NCI-H774 (cell line): ENCODE measurements around the gene BIN1.

ENCODE experiments used
- DNase-seq: peaks from one replicate; lab custom pipeline; 2025; lab: John Stamatoyannopoulos, UW

Gene BIN1

DNA sequence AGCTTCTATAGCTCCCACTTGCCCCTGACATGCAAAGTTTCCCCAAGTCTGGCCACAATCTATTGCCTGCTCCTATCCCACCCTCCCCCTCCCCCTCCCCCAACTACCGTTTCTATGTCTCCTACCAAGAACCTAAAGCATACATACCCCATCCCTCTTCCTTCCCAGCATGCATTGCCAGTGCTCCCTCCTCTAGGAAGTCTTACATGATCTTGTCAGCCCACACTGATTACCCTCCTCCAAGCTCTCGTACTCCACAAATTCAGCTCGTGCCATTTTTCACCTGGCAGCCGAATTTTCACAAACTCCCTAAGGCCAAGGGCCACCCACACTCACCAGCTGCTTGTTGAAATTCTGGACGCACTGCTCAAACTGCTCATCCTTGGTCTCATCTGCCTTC is 30.7 kb downstream of the BIN1 start:
- no peak for DNase-seq

DNA sequence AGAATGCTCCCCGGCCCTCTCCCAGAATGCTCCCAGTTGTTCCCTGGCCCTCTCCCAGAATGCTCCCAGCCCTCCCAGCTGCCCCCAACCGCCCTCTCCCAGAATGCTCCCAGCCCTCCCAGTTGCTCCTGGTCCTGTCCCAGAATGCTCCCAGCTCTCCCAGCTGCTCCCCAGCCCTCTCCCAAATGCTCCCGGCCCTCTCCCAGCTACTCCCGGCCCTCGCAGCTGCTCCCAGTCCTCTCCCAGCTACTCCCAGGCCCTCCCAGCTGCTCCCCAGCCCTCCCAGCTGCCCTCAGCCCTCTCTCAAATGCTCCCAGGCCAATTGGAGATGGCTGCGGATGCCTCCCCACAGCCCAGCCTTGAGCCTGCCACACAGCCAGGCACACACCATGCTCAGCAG is 31.1 kb downstream of the BIN1 start:
- no peak for DNase-seq

DNA sequence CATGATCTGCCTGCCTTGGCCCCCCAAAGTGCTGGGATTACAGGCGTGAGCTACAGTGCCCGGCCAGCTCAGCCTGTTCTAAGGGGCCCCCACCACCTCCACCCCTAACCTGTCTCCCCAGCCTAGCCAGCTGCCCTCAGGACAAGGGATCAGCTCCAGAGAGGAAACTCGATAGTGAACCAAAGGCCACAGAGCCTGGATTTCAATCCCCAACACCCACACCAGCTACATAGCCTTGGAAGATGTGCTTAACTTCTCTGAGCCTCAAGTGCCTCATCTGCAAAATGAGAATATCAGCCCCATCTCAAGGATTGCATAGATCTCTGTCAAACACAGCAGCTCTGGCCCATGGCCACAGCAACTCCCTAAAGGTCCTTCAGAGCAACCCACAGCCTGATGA is 32.0 kb downstream of the BIN1 start:
- DNase-seq: no peak

DNA sequence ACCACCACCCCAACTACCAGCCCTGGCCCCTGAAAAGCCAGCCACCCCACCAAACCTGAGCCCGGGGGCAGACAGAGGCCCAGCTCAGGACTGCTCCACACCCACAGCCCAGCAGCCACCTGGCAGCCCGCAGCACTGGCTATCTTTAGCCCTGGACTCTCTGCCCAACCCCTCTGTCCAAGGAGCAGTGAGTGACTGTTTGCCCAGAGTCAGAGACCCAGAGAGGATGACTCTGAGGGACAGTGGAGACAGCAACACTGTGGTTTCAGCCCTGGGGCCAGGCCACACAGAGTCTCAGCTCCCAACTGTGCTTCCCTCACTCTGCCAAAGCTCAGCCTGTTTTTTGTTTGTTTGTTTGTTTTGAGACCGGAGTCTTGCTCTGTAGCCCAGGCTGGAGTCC is 32.6 kb downstream of the BIN1 start:
- no peak for DNase-seq

DNA sequence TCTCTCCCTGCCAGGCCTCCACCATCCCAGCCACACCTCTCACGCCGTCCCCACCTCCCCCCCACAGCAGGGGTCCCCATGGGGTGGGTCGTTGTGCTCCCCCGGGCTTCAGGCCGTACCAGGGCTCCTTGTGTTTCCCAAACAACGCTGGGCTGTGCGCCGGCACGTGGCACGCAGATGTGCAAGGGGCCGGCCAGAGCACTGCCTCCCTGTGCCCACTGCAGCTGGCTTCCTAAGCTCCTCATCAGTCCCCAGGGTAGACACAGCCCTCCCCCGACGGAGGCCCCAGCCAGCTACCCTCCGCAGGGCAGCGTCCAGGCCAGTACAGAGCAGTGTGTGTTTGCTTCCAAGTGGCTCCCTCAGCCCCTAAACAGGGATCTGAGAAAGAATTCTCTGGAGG is 34.0 kb downstream of the BIN1 start:
- DNase-seq: no peak

DNA sequence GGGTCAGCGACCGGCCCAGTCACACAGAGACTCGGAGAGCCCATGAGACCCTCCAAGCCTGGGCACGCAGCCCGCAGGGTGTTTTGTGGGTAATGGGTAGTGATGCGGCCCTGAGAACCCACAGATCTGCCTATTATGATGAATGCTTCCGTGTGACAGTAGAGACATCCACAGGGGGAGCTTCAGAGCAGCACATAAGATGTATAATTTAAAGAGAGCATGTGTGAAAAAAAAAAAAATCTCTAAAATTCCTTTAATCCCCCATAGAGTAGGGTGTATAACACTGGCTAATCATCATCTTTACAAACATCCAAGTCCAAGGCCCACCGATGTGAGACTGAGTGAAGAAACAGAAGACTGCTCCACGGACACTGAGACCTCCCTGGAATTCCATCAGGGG is 34.6 kb downstream of the BIN1 start:
- DNase-seq: no peak

DNA sequence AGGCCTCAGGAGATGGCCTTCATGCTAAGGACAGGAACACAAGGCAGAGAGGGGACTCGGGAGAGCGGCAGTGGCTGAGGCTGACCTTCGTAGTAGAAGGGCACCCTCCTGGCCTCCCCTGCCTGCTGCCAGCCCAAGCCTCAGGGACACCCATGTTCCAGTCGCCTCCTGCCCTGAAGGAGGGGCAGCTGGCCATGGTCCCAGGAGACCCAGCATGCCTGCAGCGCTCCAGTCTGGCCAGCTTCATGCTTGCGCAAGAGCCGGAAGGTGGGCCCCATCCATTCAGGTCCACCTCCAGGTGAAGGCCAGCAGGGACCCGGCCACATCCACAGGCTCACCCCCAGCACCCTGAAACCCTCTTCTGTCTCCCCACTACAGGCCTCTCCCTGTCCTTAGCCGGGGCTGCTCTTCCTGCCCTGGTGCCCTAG is 35.0 kb downstream of the BIN1 start:
- DNase-seq: no peak

DNA sequence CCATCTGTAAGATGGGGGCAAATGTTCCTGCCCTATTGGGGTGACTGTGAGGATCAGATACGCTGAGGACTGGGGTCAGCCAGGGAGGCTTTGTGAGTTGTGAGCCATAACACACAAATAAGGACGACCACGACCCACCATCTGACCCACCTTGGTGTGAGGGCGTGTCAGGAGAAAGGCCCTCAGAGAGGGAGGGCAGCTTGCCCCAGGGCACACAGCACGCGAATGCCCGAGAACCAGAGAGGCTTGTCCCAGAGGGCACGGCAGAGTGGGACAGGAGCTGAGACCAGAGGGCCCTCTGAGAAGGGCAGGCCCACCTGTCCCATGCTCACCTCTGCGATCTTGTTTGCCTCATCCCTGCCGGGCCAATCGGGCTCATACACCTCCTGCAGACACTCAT is 36.7 kb downstream of the BIN1 start:
- DNase-seq: no peak

DNA sequence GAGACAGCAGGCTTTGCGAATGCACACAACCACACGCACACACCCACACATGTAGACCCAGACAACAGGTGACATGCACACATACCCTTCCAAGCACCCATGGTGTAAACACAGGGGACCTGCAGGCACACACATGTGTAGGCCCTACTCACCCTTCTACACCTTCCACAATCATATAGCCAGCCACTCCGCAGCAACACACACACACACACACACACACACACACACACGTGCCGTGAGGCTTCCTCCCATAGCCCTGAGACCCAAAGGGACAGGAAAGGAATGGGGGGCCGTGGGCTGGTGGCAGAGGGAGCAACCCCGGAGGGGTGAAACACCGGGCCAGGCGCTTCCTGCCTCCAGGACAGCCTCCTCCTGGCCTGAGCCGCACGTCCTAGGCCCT is 37.4 kb downstream of the BIN1 start:
- no peak for DNase-seq

DNA sequence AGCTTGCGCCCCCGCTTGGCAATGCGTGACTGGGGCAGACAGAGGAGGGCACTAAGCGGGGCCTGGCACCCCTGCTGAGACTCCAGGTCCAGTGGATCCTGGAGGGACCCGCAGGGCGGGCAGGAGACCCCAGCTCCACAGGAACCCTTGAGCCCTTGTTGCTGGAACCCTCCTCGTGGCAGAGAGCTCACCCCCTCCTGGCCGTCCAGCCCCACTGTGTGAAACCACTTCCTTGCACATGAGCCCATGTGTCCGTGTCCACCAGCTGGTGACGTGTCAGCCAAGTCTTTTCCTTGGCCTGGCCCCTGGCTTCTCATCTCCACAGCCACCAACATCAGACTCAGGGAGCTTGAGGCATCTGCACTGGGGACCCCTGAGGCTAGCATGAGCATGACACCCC is 38.0 kb downstream of the BIN1 start:
- no peak for DNase-seq

DNA sequence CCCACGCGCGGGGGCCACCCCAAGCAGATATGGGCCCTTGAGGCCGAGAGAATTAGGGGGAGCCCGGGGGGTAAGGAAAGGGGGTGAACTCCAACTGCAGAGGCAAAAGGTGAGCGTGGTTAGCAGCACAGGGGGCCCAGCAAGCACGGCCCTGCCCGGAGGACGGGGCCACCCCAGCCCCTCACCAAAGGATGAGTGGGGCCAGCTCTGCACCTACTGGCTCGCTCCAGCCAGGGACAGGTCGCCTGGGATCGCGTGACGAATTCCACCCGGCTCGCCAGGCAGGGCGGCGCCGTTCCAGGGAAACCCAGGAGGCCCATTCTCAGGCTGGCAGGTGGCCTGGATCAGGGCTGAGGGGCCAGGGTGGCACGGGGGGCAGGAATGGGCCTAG is 38.6 kb downstream of the BIN1 start:
- DNase-seq: no peak

DNA sequence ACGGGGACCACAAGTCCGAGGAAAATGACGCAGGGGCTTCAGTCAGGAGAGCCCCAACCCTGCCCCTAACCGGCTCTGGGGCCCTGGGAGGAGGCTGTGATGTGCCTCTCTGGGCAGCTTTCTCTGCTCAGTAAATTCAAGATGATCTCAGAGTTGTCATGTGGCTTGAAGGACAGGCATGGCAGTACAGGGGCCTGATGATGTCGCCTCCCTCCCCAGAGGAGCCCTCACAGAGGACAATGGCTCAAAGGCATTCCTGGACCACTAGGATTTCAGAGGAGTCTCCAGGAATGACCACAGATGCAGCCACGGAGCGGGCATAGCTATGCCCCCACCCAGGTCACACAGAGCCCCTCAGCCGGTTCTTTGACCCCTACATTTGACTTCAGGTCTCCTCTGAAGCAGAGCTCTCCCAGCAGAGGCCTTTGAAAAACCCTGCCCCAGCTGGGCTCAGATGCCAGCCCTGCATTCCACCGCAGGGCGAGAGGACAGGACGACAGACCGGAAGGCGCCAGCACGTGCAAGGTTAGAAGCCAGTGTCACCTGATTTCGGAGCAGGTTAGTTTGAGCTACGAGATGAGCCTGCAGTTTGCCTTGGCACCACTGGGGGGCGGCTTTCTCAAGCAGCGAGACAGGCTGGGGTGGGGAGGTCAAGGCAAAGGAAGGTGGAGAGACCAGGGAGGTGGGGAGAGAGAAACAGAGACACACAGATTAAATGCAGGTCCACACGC is 39.2 kb downstream of the BIN1 start:
- DNase-seq: peak; percentile 12

DNA sequence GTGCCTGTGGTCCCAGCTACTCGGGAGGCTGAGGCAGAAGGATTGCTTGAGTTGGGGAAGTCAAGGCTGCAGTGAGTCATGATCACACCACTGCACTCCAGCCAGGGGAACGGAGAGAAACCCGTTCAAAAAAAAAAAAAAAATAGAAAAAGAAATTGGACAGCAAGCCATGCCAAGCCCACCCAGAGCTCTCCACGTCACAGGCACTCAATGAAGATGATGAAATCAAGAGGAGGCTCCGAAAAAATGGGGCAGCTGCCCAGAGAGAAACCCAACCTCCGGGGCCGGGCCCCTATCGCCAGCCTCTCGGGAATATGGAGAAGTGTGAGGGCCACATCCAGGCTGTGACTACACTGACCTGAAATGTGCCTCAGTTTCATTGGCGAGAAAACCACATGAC is 40.0 kb downstream of the BIN1 start:
- DNase-seq: no peak

DNA sequence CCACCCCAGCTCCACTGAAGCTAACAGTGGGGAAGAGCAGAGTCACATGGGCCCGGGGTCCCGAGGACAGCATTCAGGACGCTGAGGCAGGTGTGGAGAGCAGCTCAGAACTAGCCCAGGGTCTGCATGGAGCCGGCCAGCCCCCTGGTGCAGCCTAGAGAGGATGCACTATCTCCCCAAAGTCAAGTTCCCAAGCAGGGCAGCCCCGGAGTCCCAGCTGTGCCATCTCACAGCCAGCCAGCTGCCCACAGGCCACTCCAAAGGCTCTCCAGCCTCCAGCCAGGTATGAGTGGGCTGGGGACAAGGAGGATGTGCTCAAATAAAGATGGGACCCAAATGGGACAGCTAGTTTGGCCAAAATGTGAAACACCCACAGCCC is 41.0 kb downstream of the BIN1 start:
- no peak for DNase-seq

DNA sequence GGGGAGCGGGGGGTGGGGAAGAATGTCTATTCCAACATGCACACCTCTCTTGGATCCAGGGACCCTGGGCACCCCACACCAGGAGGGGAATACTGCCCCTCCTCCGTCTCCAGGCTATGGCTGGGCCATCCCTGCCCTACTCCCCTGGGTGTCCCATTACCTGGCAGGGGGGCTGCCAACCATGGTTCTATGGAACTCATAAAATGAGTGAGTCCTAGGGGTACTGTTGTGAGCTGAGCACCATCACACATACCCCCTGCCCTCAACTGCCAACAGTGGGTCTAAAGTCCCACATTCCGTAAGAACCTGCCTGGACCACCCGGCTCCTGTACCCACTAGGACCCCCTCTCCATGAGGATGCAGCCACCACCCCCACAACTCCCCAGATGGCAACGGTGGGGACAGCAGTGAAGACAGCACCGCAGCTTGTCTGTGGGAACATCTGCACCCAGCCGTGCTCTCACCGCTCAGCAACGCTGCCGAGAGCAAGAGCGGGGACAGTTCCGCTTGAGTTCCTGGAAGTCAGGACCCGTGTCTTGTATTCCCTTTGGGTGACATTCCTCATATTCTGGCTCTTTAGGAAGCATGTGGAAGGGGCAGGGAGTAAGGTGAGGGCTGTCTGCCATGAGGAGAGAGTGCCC is 41.5 kb downstream of the BIN1 start:
- no peak for DNase-seq

DNA sequence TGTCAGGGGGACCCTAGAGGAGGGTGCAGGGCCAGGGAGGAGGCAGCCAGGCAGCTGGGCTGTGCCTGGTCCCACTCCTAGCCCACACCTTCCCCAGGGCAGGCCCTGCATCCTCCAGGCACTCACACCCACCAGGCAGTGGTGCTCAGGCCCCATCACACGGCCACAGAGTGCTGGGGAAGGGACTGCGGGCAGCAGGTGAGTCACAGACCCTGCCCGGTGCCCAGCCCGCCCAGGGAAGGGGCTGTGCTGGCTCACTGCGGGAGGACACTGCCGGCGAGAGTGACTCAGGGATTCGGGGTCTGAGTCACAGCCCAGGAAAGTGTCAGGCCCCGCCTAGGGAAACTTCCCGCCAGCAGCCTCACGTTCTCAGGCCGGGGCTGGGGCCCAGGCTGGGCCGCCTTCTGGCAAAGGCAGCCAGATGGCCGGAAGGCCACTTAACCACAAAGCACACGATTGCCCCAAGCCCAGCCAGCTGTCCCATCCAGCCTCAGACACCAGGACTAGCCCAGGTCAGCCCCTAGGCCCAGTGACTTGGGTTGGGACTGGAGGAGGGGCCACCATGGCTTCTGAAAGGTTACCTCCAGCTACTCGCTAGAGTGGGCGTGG is 42.2 kb downstream of the BIN1 start:
- DNase-seq: no peak

DNA sequence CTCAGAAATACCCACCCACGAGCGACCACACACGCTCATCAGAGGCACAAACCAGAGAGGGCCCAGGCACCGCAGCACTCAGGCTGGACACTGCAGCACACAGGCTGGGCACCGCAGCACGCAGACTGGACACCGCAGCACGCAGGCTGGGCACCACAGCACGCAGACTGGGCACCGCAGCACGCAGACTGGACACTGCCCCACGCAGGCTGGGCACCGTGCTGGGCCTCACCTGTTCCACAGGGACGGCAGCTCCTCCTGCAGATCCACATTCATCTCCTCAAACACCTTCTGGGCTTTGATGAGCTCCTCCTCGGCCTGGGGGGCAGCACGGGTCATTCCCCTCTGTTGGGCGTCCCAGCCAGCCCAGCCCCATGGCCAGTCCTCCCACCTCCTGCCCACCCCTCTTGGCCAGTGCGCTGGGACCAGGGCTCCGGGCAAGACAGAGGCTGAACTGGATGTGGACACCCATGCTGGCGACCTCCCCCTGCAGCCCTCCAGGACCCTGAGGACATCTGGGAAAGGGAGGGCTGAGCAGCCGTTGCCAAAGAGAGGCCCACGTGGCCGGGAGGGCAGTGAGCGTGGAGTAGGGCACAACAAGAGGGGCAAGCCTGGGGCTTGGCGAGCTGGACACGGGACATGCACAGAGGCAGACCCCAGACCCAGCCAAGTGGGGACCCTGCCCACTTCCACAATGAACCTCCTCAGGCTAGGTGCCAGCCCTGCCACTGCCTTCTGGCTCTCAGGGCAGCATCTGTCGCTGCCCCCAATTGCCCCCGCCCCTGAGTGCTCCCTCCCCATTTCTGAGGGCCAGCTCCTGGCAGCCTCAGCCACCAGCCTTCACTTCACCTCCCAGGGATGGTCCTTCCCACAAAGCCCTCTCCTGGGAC is 43.0 kb downstream of the BIN1 start:
- no peak for DNase-seq

DNA sequence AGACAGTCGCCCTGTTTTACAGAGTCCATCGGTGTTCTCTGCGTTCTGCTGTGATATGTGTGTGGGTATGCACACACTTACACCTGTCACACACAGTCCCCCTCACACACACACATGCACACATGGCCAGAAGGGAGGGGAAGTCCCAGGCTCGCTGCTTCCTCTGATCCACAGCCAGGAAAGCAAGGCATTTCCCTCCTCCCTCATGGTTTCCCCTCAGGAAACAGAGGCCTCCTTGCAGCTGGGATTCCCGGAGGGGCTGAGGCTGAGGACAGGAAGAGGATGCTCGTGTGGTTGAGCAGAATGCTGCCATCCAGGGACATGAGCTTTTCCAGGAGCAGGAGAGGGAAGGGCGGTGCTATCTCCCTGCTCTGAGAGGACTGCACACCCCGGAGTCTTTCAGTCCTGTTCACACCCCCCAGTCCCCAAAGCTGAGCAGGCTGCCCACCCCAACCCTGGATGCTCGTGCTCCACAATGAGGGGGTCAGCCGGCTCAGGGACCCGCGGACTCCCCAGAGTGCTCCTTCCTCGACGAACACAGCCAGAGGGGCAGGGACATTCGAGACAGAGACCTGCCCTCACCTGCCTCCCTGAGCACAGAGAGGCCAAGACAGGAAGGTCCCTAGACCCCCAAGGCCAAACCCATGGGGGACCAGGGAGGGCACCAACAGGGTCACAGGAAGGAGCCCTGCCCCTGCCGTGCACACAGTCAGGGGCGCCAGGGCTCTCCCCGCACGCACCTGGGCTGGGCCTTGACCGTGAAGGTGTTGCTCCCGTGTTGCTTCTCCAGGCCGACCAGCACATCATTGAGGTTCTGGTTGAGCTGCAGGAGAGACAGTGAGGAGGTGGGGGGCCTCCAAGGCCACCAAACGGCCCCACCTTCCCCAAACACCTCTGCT is 45.3 kb downstream of the BIN1 start:
- DNase-seq: no peak

DNA sequence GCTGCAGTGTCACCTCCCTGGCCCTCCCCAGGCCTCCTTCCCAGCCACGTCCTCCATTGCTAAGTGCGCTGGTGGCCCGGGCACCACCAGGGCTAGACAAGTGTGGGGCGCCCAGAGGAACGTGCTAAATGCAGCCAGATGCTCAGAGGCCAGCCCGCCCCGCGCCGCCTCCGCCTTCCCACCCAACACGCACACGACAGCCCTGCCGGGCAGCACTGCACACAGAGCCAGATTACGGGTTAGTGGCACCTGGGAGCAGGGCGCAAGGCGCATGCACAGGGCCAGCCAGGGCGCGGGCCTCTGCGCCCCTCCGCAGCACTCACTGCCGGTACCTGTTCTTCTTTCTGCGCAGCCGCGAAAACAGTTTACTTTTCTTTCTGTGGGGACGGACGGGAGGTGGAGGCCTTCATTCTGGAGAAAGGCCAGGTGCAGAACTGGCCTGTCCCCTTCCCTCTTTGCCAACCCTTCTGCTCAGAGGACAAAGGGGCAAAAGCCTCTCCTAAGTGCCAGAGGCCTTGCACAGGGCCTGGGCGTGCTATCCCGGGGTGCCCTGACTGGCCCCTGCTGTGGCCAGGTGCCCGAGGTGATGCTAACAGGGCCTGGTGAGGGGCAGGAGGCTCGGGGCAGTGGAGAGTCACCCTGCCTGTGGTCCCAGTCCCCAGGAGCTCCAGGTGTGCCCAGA is 46.5 kb downstream of the BIN1 start:
- DNase-seq: no peak

DNA sequence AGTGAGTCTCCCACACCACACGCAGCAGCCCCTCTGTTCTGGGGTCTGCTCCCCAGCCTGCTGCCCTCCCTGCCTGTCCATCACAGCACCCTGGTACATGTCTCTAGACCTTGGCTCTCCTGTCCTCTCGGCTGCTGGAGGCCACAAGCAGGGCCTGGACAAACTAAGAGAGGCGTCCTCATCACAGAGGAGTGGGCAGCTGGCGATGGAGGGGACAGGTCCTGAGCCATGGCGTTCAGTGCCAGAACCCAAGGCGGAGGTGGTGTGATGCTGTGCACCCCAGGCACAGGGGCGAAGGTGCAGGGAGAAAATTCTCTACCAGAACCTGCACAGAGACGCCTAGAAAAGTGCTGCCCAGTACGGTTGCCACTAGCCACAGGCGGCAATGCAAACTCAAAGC is 47.4 kb downstream of the BIN1 start:
- DNase-seq: no peak

DNA sequence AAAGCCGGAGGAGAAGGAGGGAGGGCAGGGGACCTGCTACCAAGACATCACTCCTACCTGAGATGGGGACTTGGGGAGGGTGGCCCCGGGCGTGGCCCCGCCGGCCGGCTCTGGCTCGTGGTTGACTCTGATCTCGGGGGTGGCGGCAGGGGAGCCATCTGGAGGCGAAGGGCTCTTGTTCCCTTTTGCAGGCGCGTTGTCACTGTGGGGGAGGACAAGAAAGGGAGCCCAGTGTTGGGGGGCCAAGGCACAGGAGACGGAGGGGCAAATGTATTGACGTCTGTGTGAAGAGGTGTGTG is 48.1 kb downstream of the BIN1 start:
- DNase-seq: no peak
